Fibroblast of lung (primary cell): ENCODE results near the gene FGGY.

Experiments used
- CTCF ChIP-seq, 2 donors: IDR thresholded peaks in 1 of 2; conservative IDR thresholded peaks in 1 of 2; 1 replicate in 1 of 2; 2 replicates in 1 of 2; pipeline ENCODE4 v1.5.1; 2011 to 2012; ENCODE audit warnings: low read length in 2 of 2, control low read depth in 1 of 2, inconsistent platforms in 1 of 2, low read depth in 1 of 2, mild to moderate bottlenecking in 1 of 2
- EZH2 ChIP-seq: IDR thresholded peaks from 2 replicates; pipeline ENCODE4 v1.5.1; 2012; ENCODE audit warnings: low read length, control low read depth, mild to moderate bottlenecking; ENCODE audit errors: missing control alignments

DNA sequence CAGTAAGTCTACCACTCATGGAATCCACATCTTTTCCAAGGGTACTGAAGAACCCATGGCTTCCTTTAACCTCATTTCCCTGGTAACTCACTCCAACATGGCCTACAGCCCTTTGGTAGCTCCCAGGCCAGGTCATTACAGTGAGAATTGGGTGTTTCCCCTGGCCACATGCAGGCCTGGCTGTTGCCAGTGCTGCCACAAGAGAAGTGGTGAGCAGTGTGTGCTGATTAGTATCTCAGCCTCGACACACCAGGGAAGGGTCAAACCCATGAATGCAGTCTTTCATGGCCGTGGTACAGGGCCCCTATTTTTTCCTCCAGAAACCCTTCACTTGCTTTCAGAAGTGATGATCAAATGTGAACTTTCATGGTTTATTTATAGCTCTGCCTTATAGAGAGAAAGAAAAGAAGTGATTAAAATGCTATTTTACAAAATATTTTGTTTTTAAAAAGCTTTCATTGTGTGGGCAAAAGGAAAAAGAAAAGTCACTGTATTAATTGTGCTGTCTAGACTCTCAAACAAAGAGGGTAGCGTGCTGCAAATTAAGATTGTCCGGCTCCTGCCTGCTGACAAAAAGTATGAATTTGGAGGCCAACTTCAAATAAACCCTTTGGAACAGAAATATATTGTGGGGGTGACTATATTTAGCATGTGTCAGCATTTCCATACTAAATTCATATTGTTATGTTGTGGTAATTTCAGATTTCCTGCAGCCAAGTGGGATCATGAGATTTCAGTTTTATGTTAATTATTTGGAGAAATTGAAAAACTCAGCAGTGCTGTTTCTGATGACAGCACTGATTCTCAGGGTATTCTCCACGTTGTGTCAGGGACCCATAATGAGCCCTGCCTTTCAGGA, 455.9 kb downstream of the FGGY start:
- no peak for TF ChIP-seq CTCF (conservative IDR thresholded peaks at IDR 0.05 in 1 of 2, IDR thresholded peaks at IDR 0.05 in 1 of 2; ENCODE audit: low read depth in 1 of 2, low read length in 2 of 2)
- TF ChIP-seq EZH2, result no peak
